ENCODE results near the gene SOS2.

DNA sequence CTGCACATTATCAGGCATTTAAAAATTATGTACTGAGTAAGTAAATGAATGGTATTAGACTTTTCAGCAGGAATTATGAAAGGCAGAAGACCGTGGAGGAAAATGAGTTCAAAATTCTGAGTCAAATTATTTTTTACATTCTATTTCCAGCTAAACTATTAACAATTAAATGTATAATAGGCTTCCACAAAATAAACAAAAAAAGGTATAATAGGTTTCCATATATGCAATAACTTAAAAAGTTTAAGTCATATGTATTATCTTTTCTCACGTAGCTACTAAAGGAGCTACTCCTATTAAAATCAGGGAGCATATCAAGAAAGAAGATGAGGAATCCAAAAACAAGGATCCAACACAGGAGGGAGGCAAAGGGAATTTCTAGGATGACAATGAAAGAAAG is 103.6 kb downstream of the SOS2 start:
- TF ChIP-seq, protein P1, sequence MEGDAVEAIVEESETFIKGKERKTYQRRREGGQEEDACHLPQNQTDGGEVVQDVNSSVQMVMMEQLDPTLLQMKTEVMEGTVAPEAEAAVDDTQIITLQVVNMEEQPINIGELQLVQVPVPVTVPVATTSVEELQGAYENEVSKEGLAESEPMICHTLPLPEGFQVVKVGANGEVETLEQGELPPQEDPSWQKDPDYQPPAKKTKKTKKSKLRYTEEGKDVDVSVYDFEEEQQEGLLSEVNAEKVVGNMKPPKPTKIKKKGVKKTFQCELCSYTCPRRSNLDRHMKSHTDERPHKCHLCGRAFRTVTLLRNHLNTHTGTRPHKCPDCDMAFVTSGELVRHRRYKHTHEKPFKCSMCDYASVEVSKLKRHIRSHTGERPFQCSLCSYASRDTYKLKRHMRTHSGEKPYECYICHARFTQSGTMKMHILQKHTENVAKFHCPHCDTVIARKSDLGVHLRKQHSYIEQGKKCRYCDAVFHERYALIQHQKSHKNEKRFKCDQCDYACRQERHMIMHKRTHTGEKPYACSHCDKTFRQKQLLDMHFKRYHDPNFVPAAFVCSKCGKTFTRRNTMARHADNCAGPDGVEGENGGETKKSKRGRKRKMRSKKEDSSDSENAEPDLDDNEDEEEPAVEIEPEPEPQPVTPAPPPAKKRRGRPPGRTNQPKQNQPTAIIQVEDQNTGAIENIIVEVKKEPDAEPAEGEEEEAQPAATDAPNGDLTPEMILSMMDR (IDR thresholded peaks at IDR 0.05): no peak
- TF ChIP-seq POLR2A (IDR thresholded peaks at IDR 0.05): no peak
